Measurements from ENCODE around the gene MDK.

The MDK gene

DNA sequence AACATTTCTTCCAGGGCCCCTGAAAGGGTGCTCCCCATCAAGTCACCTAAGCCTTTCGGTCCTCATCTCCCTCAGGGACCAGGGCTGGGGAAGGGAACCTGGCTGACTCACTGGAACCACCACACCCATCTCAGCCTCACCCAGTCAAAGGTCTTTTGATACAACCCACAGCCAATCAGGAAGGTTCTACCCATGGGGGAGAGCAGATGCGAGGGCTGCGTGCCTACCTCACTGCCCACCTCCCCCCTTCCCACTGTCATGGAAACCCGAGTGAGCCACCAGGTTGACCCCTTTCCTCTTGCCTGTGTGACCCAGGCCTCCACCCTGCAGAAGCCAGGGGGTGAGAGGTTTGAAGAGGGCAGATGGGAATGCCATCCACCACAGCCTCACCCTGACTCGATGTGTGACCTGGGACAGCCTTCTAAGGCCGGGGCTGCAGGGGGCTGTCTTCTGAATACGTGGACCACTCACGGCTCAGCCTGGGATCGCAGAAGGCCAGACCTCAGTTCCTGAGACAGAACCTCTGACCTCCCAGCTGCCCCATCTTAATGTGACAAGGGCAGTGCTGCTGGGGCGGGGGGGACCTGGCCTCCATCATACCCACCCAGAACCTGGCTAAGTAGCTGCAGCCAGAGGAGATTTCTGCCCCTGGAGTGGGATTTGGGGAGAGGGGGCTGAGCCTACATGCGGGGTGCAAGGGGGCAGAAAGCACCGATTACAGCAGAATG, 2.7 kb downstream of the MDK start:
- no peak for DNase-seq

DNA sequence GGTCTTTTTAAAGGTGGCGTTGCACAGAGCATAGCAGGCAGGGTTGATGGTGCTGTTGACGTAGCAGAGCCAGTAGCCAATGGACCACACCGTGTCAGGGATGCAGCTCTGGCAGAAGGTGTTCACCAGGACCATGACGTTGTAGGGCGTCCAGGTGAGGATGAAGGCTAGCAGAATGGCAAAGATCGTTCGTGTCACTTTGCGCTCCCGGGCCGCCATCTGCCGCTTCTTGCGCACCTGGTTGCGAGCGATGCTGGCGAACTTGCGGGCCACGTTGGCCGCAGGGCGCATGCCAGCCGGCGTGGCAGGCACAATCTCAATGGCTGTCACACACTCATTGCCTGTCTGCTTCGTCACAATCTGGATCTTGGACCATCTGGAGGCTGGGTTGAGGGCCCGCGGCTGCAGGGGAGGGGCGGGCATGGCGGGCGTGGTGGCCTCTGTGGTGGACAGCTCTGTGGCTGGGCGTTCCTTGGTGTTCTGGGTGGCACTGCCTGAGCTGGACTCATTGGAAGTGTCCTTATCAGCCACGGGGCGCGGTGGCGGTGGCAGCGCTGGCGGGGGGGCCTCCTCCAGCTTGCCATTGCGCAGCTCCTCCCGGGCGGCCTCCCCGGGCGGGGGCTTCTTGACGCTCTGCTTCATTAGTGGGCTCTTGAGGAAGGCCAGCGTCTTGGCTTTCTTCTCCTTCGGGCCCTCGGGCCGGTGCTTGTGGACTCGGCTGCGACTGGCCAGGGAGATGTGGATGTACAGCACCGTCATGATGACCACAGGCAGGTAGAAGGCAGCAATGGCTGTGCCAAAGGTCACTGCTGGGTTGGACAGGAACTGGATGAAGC, 3.9 kb downstream of the MDK start:
- DNase-seq: no peak

DNA sequence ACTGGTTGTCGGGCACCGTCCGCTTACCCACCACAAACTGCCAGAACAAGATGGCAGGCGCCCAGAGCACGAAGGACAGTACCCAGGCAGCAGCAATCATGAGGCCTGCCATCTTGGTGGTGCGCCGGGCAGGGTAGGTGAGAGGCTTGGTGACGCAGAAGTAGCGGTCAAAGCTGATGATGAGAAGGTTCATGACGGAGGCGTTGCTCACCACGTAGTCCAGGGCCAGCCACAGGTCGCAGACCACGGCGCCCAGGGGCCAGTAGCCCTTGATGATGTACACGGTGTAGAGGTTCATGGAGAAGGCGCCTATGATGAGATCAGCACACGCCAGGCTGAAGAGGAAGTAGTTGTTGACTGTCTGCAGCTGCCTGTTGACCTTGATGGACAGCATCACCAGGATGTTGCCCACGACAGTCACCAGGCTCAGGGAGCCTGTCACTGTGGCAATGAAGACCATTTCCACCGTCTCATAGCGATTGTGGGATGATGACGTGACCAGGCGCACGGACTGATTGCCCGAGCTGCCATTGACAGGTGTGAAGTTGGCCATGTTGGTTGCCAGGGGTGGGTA, 4.6 kb downstream of the MDK start:
- no peak for DNase-seq

DNA sequence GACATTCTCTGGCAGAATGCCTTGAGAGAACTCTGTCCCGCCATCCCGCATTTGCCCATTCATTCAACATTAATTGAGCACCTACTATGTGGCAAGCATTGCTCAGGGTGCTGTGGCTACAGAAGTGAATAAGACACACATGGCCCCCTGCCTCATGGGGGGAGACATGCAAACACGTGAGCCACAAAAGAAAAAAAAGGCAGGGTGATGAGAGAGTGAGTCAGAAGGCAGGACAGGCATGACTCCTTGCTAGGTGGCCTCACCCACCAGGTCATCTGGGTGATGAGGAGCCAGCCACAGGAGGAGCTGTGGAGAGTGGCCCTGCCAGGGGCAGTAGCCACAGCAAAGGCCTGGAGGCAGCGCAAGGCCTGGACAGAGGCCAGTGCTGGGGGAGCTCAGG, 5.2 kb downstream of the MDK start:
- DNase-seq: no peak

DNA sequence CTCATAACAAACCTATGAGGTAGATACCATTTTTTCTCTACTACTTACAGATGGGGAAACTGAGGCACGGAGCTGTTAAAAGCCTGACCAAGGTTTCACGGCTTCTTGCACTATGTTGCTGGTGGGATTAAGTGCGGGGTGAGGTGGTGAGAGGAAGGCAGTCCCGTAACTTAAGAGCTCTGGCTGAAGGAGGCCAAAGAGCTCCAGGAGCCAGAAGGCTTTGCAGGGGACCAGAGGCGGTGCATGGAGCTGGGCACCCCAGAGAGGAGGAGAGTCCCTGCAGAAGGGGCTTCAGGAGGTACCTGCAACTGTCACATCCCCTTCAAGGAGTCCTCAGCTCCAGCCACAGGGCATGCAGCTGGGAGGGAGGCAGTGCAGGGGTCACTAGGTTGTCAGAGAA, 6.0 kb downstream of the MDK start:
- no peak for DNase-seq

DNA sequence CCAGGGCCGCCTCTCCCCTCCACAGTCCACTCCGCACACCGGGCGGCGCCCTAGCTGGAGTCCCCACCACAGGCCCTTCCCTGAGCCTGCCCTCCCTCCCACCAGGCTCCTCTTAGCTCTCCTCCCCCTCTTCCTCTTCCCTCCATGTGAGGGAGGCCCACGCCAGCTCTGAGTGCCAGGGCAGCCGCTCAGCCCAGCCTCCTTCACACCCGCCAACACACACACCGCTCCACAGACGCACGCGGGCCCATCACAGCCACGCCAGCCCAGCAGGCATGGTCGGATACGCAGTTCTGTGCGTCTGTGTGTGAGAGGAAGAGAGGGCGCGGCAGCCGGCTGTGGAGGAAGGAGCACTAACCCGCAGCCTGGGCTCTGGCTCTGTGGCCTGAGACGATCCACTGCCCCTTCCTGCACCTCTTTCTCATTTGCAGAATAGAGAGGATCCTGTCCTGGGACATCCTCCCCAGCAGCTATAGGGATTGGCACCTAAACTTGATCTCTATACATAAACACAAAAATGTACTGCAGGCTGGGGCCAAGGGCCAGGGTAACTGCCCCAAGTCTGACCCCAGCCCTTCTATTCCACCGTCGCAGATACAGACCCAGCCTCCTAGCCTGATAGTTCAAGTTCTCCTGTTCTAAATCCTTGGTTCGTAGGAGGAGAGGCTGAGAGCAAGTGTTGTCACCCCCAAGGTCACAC, 6.6 kb downstream of the MDK start:
- no peak for DNase-seq

DNA sequence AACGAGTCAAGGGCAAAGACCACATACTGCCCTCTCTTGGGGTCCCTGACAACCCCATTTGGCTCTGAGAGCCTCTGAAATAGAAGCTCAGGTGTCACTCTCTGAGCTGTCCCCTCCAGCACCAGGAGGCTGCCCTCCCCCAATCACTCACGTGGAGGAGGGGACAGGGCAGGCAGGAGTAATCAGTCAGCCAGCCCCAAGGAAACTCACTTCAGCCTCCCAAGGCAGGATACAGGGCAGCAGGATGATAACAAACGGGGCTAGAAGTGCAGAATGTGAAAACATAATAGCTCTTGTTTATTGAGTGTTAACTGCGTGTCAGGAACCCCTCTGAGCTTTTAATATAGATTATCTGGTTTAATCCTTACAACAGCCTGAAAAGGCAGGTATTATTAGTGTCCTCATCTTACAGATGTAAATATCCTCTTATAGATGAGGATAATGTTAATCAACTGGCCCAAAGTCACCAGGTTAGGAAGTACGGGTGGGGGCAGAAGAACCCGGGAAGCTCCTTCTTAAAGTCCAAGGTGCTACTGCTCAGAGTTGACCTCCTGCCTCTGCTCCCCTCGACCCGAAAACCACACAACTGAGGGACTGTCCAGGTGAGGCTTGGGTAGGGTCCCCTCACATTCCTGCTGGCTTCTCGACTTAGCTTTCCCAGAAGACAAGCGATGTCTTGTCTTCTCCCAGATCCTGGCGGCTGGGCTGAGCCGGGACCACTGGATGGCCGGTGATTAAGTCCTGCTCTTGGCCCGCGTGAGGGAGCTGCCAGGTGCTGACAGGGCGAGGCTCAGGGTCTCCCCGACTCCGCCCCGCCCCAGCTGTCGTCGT, 7.4 kb downstream of the MDK start:
- no peak for DNase-seq

DNA sequence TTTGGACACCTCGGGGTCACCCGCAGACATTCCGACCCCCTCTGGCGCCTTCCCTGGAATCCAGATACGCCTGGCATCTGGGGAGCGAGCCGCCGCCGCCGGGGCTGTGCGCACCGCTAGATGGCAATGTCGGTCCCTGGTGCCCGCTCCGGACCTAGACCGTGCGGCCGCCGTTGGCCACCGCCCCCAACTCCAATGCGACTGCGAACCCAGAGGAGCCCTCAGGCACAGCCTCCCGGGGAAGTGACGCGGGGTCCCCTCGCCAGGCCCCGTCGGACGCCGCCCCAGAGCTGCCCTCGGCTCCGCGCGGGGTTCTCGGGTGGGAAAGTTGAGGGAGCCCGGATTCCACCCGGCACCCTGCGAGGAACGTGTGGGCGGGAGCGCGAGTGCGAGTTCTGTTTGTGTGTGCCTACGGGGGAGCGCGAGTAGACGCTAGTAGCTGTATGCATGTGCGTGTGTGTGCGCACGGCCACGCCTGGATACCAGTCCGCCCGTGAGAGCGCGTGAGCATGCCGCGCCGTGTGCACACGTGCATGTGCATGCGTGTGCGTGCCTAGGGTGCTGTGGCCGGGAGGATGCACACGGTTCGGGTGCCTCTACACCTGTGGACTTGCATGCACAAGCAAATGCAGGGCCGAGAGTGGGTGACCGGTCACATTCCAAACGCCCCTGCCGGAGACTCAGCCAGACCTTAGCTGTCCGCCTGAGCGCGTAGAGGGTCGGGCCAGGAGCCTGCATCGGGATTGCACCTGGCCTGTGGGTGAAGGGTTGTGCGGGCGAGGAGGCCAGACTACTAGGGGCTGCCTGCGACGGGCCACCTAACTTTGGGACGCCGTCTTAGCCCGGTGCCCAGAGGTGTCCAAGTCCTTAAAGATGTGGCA, 8.2 kb downstream of the MDK start:
- DNase-seq: peak; percentile 68

DNA sequence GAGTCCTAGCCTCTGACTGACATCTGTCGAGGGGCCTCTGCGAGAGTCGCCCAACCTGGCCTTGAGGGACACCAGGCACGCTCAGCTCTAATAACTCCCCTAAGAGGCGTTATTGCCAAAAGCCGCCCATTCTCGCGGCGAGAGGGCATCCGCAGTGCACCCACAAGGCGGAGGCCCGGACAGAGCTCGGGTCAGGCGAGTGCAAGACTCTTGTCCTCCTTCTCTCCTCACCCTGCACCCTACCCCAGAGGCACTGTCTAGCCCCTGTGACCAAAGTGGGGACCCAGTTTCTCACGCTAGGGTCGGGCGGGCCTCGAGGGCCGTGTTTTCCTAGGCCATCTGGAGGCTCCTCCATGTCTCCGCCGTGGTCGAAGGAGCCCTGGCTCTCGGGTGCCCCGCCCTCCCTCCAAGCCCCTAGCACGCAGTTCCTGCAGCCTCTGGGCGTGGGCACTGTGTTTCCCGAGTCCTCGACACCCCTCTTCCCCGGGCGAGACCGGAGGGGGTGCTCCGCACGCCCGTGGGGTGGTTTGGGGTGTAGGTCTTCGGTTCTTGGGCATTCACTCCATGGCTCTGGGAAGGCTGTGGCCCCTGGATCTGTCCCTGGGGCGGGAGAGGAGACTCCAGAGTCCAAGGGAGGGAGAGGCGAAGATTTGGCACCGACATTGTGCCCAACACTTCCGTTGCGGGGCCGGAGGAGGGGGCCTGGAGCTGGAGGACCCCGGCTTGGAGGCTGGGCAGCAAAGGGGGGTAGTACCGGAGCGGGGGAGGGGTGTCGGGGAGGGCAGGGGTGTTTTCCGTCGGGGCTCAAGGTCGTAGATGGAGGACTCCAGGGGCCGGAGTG, 9.1 kb downstream of the MDK start:
- DNase-seq: no peak

DNA sequence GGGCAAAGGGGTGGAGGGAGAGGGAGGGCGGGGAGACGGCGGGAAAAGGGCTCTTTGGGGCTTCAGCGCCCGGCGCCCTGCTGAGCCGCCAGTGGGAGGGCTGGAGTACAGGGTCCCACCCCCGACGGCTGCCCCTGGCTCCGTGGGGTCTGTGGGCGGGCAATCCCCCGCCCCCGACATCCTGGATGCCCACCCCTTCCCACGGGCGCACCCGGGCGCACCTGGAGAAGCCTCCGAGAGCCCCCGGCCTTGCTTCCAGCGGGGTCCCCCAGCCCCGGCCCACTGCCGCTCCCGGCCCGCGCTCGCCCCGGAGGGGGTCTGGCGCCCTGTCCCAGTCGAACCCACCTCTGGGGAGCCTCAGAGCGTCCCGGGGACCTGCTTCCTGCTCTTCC, 9.7 kb downstream of the MDK start:
- DNase-seq: no peak

DNA sequence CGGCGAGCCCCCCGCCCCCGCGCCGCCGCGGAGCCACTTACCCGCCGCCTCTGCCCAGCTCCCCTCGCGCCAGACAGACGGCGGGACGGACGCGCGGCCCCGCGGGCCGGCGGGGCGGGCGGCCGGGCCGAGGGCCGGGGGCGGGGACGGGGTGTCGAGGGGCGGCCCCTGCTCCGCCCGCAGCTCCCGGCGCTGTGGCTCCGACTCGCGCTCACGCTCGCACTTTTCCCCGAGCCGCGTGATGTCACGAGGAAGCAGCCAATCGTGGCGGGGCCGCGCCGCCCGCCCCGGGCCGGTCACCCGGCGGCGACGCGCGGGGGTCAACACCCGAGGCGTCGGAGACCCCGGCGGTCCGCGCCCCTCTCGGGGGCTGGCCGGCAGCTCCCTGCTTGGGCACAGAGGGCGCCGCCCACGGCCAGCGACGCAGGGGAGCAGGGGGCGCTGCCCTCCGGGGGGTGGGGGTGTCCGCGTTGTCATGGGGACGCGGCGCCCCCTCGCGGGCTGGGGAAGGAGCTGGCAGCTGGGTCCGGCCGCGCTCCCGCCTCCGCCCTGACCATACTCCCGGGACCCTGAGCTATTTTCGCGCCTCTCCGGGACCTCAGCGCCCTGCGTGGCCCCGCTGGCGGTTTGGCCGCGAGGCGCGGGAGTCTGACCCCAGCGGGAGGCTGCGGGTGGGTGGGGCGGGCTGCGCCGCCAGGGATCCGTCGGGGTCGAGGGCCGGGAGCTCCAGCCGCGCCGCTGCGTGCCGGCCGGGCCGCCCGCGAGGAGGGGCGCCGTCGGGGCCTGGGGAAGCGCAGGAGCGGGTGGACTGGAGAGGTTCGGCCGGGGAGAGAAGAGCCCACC, 10.3 kb downstream of the MDK start, which contains the start of gene CHRM4:
CHRM4 (minus strand) TSS at position 199 of the 843 bp plus-strand sequence. CDS start 5,219 bp downstream, outside the sequence.
- DNase-seq: no peak

DNA sequence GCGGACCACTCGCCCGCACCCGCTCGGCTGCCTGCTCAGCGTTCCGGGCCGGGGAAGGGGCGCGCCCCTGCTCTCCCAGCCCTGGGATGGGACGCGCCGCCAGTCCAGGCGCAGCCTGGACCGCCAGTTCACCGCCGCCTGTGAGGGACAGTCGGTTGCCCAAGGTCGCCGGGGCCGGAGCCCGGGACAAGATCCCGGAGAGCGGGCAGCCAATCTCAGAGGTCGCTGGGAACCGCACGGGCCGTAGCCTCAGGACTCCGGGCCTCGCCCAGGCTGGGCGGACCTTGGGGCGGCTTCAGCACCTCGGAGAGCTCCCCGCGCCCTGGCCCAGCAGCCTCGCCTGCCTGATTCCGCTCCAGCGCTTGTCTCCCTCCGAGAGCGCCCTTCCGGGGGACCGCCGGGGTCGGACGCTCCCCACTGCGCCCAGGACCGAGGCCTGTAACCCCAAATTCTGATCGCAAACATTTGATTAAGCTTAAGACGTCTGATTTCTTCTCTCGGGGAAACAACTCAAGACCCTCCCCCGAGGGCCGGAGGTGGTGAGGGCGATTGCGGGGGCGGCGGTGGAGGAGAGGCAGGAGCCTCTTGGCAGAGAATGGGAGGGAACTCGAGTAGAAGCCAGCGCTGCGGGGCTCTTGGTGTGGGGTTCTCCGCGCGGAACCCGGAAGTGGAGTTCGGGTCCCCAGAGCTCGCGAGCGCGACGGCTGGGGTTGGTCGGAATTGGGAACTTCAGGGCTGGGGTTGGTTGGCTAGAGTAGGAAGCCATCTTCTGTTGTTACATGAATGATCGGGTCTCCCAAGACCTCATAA, 11.2 kb downstream of the MDK start:
- peak; percentile 82 for DNase-seq

DNA sequence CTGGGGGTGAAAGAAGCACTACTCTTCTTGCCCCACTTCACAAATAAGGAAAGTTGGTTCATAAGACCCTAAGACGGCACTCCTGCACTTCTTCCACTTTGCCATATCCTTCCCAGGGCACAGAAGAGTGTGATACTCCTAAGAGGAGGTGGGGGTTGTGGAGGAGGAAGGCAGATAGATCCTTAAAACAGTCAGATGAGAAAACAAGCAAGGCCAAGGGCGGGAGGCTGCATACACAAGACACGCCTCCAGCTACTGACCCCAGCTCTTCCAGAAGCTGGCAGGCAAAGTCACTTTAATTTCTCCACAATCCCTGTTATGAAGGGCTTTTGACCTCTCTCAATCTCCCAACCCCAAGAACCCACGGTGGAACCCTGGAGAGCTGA, 11.8 kb downstream of the MDK start:
- no peak for DNase-seq

DNA sequence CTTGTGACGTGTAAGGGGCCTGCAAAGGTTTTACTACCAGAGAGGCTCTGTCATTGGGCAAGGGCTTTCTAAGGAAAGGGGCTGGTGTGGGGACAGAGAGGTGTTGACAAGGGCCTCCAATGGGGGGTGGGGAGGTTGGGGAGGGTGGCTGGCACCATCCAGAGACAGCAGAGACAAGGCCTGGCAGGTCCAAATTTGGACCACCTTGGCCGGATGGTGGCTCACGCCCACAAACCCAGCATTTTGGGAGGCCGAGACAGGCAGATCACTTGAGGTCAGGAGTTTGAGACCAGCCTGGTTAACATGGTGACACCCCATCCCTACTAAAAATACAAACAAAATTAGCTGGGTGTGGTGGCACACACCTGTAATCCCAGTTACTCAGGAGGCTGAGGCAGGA, 12.3 kb downstream of the MDK start:
- DNase-seq: no peak

DNA sequence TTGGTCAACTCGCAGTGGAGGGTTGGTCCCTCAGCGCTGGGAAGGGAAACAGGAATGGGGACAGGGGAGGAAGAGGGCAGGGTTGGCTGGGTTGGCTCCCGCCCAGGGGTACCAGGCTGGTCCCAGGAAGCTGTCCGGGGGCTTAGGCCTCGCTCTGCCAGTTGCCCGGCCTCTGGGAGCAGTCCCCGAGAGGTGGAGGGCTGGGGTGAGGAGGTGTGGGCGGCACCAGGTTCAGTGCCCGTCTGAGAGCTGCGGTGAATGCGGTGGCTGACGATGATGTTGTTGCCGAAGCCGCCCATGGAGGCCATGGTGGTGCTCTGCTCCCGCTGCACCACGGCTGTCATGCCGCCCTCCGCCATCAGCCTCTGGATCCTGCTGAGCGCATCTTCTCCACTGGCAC, 16.1 kb downstream of the MDK start:
- DNase-seq: no peak

DNA sequence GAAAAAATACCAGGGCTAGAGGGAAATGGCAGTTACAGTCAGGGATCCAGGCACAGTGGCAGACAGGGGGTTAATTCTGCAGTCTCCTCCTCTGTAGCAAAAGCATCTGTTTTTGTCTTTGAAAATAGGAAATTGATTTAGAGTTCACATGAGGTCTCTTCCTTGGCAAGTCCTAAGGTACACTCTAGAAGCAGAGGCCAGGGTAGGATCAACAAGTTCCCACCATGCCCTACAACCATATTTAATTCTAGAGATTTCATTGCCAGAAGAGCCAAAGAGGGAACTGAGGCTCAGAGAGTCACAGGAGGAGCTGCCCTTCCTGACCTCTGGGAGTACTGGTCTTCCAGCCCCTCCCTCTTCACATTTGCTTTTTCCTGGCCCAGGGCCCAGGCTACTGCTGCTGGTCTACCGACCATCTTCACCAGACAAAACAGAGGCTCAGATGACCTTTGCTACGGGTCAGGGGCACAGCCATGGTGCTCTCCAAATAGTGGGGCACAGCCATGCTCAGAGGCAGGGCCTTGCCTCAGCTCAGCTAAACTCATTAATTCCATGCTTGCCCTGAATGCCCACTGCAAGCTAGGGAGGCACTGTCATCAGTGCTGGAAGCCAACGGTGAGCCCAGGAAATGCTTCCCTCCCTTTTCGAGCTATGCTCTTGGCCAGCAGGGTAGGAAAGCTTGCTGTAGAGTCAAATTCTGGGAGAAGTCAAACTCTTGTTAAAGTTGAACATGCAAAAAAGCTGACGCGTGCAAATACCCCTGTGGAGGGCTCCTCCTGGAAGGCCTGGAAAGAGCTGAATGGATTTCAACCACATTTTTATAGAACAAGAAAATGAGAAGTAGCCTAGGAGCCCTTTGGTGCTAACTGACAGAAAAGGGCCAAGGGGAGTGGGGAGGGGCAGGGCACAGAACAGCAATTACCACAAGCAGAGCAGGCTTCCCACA, 21.8 kb downstream of the MDK start:
- no peak for DNase-seq

DNA sequence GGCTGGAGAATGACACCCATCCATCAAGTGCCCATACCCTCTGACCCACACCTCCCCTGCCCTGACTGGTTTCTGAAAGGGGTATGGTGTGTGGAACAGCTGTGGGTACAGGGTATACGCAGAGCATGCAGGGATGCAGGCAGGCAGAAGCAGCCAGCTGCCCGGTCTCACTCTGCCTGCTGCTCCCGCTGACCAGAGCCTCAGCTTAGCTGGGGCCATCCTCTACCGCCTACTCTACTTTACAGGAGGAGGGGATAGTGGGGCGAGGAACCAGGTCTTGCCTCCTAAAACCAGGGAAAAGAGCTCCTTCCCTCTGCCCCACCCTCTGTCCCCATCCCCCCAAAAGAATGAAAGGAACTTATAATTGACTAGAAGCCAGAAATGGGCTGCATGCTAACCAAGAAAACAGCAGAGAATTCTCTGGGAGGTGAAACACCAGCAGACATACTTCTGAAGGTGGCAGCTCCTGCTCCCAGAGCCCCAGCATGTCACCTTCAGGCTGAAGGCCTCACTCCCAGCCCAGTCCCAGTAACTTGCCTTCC, 23.1 kb downstream of the MDK start:
- no peak for DNase-seq
